Activated T-cell treated with anti-CD3 and anti-CD28 coated beads, Interleukin-2, amount 50 U/mL, for 48 hours (primary cell): ENCODE measurements around the gene CTRL.
"Not testable (repeated sequence)": the region's sequence is repeated elsewhere in the genome, so short reads cannot be mapped to it uniquely, and the experiment has no call there.

Experiments used
- DNase-seq, 2 experiments: peaks; one replicate each; pipeline ENCODE4 v3.0.0-alpha.2; 2020

Gene CTRL

GRCh38 chr16:67940446-67941089 lies 8.9 kb upstream of the CTRL start:
- DNase-seq, result no peak

DNA sequence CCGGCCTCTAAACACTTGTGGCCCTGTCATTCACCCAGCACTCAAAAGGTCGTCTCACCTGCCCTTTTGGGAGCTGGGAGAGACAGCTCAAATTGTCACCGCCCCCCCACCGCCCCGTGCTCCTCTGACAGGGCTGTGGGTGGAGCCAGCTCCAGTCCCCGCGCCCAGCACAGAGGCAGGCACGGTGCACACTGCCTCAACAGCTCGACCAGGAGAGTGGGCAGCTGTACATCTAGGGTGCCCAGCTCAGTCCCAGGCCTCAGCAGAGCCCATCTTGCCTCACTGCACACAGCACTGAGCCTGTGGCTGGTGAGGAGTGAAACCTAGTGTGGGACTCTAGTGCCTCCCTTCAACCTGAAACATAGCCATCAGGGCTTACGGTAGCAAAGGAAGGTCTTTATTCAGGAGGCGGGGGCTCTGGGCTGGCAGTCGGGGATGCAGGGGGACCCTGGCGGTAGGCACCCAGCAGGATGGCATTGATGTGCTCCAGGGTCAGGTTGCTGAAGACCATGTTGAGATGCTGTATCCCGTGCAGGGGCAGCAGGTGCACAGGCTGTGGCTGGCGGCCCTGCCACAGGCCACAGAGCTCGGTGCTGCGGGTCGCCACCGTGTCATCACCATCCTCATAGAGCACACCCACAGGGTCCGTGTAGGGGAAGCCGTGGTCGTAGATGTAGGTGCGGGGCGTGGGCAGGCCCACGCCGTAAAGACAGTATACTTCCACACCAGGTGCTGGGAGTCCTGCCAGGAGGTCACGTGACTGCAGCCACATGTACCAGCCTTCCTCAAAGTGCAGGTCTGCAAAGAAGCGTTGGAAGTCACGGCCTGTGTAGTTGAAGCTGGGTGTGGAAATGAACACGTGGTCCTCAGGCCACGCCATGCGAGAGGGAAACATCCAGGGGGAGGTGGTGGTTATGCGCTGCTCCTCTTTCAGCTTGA lies 8.1 kb upstream of the CTRL start:
- peak; percentile 64 to 66 for DNase-seq

DNA sequence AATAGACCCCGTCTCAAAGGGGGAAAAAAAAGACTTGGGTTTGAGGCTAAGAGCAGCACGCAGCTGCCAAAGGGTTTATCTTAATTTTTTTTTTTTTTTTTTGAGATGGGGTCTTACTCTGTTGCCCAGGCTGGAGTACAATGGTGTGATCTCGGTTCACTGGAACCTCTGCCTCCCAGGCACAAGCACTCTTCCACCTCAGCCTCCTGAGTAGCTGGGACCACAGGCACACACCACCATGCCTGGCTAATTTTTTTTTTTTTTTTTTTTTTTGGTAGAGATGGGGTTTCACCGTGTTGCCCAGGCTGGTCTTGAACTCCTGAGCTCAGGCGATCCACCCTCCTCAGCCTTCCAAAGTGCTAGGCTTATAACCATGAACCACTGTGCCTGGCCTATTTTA lies 6.1 kb upstream of the CTRL start:
- DNase-seq, result not testable (repeated sequence)

- DNase-seq, result no peak
Measured at GRCh38 chr16:67936880-67937605, 5.4 kb upstream of the CTRL start.

DNA sequence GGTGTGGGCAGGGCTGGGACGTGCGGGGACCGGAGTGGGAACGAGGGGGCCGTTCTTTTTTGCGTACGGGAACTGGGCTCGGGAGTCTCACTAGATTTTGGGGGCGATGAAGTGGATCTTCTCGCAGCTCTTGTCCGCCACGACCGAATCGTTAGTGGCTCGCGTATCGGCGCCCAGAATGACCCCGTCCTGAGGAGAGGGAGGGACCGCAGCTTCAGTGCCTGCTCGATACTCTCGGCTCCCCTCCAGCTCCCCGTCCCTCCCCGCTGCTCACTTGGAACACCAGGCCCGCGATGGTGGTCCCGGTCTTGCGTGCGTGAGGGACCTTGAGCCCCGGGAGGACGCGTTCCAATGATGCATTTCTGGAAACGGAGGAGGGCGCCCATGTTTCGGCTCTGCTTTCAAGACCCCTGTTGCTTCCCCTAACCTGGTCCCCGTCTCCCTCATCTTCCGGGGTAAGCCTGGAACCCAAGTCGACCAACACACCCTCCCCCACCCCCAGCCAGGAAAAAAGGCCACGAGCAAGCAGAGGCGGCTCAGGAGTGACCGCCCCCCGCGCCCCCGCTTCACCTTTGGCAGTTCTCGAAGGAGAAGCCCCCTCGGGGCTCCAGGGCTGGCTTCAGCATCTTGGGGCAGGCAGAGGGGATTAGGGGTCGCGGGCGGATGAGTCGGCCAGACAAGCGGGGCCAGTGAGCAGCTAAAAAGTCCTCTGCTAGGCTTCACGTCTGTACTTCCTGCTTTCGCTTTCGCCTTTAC lies 4.6 kb upstream of the CTRL start, which contains the start of gene PSMB10:
PSMB10 (minus strand) TSS at position 727 of the 756 bp plus-strand sequence; CDS start at position 626, 101 bp downstream.
- peak; percentile 85 for DNase-seq

GRCh38 chr16:67935402-67936123 lies 3.9 kb upstream of the CTRL start:
- DNase-seq, result peak; percentile 96 to 97

DNA sequence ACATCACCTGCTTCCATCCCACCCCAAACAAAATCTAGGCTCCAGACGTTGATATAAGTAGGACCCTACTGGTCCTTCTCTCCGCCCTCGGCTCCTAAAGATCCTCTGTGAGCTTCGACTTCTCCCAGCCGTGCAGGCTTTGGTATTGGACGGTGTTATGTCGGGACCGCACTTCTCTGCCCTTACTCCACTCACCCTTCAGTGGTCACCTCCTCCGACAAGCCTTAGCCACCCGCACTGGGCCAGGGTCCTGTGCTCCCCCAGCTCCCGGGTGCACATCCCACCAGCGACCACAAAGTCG lies 3.4 kb upstream of the CTRL start:
- DNase-seq, result no peak

GRCh38 chr16:67934306-67935100 lies 2.8 kb upstream of the CTRL start:
- no peak for DNase-seq

DNA sequence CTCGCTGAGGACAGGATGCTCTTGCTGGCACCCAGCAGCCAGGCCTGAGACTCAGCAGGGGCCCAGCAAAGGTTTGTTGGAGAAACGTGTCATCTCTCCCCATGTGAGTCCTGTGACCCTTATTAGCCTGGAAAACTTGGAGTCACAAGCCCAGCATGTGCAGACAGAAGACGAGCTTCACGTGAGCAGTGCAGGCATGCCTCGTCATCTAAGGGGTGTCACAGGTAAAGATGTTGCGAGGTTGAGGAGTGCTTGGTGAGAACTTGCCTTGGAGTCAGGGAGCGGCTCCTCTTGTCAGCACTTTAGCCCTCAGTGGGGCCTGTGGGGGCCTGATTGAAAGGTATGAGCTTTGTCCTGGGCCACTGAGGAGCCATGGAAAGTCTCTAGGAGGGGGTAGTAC lies 2.1 kb upstream of the CTRL start:
- no peak for DNase-seq

DNA sequence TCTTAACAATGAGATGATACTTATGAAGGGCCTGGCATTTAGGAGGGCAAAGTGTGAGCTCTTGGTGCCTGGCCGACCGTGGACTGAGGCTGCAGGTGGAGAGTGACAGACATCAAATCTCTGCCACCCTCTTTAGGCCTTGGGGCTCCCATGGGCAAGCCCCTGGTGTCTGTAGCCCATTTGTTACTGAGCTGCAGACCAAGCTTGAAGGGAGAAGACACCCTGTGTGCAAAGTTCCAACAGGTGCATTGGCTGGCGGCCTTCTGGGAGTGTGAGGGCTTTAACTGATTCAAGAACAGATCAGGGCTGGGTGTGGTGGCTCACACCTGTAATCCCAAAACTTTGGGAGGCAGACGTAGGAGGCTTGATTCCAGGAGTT lies 789 bp upstream of the CTRL start:
- DNase-seq, result no peak

DNA sequence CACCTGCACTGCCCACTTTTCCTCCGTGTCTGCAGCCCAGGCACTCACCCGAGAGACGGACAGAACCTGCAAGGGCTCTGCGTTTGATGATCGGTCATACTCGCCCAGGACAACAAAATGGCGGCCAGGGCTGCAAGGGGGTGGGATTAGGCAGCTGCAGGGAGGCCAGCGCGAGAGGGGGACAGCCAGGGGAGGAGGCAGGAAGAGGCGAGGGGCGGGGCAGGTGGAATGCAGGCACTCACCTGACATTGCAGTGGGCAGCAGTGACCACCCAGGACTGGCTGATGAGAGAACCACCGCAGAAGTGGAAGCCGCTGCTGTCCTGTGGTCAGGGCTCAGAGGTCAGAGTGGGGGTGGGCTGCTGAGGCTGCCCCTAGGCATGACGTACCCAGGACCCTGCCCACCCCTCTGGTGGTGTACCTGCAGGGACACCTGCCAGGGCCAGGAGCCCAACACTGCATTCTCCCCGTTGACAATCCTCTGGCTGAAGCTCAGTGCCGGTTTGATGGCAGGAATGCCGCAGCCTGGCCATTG lies 917 bp downstream of the CTRL start:
- DNase-seq, result no peak

GRCh38 chr16:67930191-67930590 lies 1.5 kb downstream of the CTRL start:
- no peak for DNase-seq

DNA sequence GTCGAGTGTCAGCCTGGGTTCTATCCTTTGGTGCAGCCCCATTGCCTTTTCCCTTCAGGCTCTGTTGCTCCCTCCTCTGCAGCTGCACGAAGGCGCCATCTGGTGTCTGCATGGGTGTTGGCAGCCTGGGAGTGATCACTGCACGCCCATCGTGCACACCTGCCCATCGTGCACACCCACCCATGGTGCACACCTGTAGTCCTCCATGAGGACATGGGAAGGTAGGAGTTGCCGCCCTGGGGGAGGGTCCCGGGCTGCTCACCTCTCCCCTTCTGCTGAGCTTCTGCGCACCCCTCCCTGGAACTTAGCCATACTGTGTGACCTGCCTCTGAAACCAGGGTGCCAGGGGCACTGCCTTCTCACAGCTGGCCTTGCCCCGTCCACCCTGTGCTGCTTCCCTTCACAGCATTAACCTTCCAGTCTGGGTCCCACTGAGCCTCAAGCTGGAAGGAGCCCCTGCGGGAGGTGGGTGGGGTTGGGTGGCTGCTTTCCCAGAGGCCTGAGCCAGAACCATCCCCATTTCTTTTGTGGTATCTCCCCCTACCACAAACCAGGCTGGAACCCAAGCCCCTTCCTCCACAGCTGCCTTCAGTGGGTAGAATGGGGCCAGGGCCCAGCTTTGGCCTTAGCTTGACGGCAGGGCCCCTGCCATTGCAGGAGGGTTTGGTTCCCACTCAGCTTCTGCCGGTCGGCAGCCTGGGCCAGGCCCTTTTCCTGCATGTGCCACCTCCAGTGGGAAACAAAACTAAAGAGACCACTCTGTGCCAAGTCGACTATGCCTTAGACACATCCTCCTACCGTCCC lies 2.9 kb downstream of the CTRL start:
- DNase-seq, result peak; percentile 87

DNA sequence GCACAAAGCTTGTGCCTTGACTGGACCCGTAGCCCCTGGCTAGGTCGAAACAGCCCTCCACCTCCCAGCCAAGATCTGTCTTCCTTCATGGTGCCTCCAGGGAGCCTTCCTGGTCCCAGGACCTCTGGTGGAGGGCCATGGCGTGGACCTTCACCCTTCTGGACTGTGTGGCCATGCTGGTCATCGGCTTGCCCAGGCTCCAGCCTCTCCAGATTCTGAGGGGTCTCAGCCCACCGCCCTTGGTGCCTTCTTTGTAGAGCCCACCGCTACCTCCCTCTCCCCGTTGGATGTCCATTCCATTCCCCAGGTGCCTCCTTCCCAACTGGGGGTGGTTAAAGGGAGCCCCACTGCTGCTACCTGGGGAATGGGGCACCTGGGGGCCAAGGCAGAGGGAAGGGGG lies 3.5 kb downstream of the CTRL start:
- no peak for DNase-seq

GRCh38 chr16:67927131-67927941 lies 4.3 kb downstream of the CTRL start:
- no peak for DNase-seq

DNA sequence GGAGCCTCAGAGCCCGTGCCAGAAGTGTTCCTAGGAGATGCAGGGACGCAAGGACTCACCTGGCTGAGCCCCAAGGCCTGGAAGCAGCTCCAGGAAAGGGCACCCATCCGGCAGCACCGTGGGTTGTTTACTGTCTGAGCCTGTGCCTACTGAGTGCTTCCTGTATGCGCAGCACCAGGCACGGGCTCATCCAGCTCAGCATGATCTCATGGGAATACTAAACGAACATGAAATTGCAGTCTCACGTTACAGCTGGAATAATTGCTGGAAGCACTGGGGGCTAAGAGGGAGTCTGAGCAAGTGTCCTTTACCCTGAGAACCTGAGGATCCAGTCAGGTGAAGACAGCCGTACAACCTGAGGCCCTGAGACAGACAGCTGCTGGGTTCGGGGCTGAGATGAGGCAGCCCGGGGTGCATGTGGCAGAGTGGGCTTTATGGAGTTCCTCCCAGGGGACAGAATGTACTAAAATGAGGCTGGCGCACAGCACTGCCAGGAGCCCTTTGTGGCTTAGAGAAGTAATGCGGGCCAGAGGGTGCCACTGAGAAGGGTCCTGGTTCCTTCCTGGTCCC lies 5.4 kb downstream of the CTRL start:
- no peak for DNase-seq

DNA sequence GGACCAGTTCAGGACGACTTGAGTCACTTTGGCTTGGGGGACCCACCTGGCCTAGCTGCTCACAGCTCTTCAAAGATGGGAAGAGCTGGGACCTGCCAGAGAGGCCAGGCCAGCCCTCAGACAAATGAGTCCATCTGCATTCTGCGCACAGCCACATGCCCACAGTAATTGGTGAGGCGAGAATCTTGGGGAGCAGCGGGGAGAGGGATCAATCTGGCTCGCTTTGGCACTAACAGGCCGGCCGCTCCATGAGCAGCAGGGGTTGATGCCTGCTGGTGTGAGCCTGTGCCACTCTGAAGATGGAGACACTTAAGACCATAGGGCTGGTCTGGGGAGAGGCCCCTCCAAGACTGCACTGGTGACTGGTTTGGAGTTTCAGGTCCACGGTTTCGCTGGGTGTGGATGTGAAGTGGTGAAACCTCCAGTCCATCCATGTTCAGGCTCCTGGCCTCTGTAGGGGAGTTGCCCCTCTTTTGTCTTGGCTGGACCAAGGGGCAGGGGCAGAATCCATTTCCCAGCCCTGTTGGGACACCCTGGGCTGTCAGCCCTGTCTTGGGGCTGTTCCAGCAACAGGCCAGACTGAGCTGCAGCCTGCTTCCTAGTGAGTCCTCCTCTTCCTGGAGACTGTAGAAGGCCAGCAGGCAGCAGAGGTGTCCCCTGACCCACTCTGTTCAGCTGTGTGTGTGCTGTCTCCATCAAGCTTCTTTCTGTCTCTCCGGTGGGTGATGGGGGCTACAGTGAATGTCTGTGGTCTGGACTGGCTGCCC lies 7.3 kb downstream of the CTRL start:
- DNase-seq, result no peak
